GM10266 (cell line): ENCODE data around the gene ZNF474.

Experiments
- DNase-seq: peaks from one replicate; pipeline ENCODE4 v3.0.0; 2012; ENCODE audit errors: extremely low spot score
- TF ChIP-seq, protein P1 (sequence below): IDR thresholded peaks from 2 replicates; pipeline ENCODE4 v1.5.1; 2012; ENCODE audit warnings: mild to moderate bottlenecking, low read depth; ENCODE audit not compliant: control insufficient read depth, insufficient read depth; ENCODE audit errors: missing control alignments

ZNF474 gene

DNA sequence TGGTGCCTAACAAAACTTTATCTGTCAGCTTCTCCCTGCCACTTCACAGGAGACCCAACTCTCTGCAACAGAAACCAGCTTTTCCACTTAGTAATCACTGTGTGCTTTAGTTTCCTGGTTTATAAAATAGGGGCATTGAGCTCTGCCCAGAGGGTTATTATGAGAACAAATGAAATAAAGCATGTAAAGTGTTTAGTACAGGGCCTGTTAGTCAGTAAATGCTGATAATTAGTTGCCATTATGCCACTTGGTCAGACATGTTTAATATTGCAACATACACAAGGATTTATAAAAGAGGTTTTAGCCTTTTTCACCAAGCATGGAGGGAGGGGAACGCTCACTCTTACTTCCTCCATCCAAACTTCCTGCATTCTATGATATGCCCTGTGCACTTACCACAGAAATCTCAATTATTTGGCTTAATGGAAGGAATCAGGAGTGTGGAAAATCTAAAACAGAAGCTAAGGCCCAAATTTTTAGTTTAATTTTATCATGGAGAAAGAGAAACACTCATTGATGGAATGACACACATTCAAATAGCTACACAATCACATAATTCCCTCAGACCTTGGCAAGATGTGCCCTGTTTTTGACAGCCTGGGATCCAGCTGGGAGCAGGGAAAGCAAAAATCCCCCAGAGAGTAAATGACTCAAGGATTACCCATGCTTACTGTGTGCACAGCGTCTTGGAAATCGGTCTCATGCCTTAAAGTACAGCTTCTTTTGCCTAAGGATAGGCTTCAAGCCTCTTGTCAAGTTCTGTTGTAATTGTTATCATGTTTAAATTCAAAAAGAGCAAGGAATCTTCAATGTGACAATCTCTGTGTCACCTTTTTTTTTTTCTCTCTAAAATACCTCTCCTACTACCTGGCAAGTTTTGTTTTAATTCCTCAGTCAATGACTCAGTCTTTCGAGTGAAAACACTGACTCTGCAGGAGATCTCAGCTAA lies 34.0 kb downstream of the ZNF474 start:
- no peak for DNase-seq
- TF ChIP-seq, protein P1, sequence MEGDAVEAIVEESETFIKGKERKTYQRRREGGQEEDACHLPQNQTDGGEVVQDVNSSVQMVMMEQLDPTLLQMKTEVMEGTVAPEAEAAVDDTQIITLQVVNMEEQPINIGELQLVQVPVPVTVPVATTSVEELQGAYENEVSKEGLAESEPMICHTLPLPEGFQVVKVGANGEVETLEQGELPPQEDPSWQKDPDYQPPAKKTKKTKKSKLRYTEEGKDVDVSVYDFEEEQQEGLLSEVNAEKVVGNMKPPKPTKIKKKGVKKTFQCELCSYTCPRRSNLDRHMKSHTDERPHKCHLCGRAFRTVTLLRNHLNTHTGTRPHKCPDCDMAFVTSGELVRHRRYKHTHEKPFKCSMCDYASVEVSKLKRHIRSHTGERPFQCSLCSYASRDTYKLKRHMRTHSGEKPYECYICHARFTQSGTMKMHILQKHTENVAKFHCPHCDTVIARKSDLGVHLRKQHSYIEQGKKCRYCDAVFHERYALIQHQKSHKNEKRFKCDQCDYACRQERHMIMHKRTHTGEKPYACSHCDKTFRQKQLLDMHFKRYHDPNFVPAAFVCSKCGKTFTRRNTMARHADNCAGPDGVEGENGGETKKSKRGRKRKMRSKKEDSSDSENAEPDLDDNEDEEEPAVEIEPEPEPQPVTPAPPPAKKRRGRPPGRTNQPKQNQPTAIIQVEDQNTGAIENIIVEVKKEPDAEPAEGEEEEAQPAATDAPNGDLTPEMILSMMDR, result no peak

DNA sequence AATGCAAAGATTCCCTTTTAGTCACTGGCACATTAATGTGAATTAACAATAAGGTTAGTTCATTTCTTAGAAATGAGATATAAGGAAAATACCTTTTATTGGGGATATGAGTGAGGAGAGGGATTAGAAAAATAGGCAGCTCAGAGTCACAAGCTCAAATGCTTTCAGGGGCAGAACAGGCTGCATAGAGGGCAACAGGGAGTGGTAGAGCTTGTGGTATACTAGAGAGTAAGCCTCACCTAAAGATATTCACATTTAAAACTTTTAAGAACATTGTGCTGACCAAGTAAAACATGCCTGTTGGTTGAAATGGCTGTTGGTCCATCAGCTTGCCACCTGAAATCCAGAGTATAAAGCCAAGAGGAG lies 34.7 kb downstream of the ZNF474 start:
- TF ChIP-seq, protein P1, result no peak
- no peak for DNase-seq

DNA sequence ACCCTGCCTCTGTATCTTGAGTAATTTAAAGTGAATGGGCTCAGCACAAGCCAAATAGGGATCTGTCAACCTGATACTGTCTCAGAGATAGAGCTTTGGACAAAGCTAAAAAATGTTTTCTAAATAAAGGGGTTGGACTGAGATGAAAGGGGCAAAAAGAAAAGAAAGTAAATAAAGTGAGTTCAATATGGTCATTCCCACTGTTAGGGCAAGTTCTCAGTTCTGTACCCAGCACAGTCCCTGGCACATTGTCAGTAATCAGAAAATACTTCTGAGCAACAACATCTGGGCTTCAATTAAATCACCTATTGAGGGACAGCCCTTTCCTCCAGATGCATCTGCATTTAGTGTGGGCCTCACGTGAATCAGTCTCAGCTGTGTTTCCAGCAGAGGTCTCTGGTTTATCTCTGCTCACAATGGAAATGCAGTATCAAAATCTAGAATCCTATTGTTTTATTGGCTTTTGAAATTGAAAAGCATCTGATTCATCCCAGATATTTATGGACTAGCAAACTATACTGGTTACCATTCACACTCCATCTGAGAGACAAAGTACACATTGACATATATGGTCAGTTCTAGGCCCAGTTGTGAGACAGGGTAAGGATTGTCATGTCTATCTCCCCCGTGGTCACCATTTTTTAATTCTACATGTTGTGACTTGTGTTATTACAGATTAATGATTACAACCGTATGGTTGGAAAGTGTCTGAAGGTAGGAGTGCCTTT lies 35.6 kb downstream of the ZNF474 start:
- no peak for DNase-seq
- TF ChIP-seq, protein P1, result no peak

DNA sequence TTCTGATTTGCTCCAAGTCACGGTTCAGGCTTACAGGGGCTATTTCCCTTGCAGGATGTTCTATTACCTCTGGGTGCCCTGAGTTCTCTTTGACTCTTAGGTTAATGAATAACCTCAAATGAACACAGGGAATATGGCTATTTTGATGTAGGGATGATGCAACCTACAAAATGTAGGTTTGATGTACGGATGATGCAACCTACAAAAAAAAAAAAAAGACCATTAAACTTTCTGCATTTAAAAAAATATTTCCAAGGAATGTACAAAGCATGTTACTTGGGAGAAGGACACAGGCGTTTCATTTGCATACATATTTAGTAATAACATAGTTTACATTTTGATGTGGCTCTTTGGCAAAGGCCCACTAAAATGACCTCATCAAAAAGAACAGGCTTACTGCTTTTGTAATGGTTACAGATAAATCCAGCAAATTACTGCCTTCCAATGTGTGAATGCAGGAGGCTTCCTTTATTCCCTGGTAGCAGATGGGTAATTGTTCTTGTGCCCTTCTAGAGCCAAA lies 36.3 kb downstream of the ZNF474 start:
- no peak for DNase-seq
- TF ChIP-seq, protein P1, result no peak

DNA sequence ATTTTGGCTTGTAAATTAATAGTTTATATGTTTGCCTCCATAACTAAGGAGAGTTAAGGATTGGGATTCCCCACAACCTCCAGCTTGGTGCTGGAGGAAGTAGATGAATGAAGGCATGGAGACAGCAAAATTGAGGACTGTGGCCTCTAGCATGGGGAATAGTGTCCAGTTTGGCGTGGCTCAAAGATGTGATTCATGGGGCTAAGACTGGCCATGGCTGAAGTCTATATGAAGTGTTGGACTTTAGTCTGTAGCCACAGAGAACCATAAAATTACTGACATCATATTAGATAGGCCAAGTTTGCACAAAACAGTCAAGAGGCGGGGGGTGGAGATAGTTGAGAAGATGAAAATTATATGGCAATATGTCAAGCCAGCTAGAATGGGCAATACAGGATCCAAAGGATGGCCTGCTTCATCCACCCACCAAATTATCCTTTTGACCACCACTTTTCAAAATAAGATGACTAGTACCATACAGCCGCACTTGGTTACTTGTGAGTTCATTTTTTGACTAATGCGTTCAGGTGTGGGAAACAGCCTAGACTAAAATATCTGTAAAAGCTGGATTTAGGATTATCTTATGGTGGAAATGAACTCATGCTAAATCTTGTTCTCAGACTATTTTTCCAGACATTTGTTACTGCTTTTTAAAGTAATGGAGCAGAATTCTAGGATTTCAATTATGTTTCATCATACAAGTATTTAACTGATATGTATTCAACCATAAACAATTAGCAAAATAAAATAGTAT lies 40.2 kb downstream of the ZNF474 start:
- TF ChIP-seq, protein P1, result no peak
- no peak for DNase-seq

DNA sequence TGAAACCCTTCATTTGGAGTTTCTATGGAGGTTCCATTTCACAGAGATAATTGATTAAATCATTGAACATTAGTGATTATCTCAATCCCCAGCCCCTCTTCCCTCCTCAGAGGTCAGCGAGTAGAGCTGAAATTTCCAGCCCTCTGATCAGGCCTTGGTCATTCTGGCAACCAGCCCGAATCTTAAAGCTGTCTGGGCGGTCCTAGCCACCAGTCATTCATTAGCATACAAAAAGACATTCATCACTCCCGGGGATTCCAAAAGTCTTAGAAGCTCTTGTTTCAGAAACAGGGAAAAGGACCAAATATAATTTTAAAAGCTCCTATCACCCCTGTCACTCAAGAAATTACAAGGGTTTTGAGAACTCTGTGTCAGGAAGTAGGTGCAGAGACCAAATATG lies 41.3 kb downstream of the ZNF474 start:
- DNase-seq, result no peak
- TF ChIP-seq, protein P1, result no peak
